Activated gamma-delta T cell (primary cell): Measurements from ENCODE around the gene GNAT1.

Experiments
- DNase-seq: peaks from one replicate; lab custom pipeline; 2025; lab: John Stamatoyannopoulos, UW
- total RNA-seq, 2 donors: gene quantifications; one replicate each; lab custom pipeline; 2026; lab: John Stamatoyannopoulos, UW

GNAT1 gene
- total RNA-seq = 0.04 to 0.05 reads per million in 2 donors

DNA sequence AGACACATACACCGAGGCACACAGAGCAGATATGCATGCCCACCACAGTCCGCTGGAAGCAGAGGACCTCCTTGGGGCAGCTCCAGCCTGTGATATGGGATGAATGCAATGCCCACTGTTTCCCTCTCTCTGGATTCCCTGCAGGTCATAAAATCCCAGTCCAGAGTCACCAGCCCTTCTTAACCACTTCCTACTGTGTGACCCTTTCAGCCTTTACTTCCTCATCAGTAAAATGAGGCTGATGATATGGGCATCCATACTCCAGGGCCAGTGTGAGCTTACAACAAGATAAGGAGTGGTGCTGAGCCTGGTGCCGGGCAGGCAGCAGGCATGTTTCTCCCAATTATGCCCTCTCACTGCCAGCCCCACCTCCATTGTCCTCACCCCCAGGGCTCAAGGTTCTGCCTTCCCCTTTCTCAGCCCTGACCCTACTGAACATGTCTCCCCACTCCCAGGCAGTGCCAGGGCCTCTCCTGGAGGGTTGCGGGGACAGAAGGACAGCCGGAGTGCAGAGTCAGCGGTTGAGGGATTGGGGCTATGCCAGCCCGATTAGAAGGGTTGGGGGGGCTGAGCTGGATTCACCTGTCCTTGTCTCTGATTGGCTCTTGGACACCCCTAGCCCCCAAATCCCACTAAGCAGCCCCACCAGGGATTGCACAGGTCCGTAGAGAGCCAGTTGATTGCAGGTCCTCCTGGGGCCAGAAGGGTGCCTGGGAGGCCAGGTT, at the start of gene GNAT1:
Gene GNAT1, plus strand, starts transcription at position 675 of the 725 bp plus-strand sequence. CDS start 116 bp downstream, outside the sequence.
- no peak for DNase-seq

- no peak for DNase-seq
Observed at GRCh38 chr3:50146316-50146901, 45.0 kb upstream of the GNAT1 start.

DNA sequence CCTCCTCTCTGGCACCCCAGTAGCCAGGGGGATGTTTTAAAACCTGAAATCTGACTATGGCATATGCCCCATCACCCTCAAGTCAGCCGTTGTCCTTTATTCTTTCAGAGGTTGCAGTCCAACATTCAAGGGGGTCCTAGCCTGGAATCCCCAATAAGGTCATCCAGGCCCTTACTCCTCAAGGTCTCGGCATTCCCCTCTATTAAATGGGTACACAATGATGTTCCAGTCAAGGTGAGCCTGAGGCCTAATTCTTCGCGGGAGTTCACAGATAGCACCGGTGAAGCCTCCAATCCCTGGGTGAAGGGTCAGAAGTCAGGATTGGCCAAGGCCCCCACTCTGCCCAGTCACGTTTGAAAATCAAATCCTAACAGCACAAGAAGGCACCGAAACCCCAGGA, 44.4 kb upstream of the GNAT1 start:
- no peak for DNase-seq

- no peak for DNase-seq
Observed at GRCh38 chr3:50147447-50147846, 44.0 kb upstream of the GNAT1 start.

GRCh38 chr3:50147861-50148260, 43.5 kb upstream of the GNAT1 start:
- DNase-seq = no peak

DNA sequence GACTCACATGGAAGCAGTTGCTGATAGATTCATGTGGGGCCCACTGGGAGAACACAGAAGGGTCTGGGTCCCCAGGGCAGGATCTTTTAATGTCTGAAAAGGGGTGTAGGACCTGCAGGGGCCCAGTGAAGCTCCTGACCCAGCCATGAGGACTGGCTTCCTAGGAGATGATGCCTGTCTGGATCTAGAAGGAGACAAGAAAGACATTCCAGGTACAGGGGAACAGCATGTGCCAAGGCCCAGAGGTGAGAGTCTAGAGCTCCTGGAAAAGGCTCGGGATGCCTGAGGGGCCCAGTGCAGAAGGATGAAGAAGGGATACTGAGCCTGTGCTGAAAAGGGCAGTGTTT, 41.0 kb upstream of the GNAT1 start:
- DNase-seq = no peak

- no peak for DNase-seq
Observed at GRCh38 chr3:50150863-50151686, 40.3 kb upstream of the GNAT1 start.

- no peak for DNase-seq
Observed at GRCh38 chr3:50151728-50152127, 39.7 kb upstream of the GNAT1 start.

DNA sequence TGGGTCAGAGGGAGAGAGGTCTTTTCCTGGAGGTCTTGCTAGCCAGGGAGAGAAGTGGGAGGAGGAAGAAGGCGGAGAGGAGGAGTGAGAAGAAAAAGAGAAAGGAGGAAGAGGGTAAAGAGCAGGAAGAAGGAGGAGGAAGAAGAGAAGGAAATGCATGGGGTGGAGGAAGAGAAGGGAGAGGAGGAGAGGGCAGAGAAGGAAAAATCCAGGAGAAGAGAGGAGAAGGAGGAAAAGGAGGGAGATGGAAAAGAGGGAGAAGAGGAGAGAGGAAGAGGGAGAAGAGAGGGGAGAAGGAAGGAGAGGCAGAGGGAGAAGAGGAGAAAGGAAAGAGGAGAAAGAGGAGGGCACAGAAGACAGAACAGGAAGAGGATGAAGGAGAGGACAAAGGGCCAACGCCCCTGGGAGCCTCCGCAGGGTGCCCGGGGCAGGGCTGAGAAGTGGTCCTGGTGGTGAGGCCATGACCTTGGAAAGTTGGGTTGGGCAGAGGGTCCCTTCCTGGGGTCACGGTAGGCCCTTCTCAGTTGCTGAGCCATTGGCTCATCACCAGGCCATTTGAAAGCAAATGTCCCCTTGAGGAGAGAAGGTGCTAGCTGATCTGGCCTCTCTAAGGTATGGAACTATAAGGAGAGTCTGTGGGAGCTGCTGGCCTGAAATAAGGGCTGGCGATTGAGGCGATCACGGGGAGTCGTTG, 37.5 kb upstream of the GNAT1 start:
- DNase-seq = no peak

DNA sequence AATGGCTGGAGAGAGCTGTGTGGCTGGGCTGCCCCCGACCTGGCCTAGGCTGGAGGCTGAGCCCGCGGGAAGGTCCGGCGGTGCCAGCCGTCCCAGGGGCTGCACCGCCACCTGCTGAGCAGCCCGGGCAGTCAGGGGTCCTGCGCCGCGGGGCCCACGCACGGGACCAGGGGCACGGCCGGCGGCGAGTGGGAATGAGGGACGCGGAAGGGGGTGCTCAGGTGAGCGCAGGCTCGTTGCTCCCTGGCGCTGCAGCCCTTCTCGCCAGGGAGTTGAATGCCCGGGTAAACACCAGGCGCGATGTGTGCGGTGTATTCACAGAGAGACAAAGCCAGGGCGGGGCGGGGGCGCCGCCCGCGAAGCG, 37.0 kb upstream of the GNAT1 start:
- no peak for DNase-seq

DNA sequence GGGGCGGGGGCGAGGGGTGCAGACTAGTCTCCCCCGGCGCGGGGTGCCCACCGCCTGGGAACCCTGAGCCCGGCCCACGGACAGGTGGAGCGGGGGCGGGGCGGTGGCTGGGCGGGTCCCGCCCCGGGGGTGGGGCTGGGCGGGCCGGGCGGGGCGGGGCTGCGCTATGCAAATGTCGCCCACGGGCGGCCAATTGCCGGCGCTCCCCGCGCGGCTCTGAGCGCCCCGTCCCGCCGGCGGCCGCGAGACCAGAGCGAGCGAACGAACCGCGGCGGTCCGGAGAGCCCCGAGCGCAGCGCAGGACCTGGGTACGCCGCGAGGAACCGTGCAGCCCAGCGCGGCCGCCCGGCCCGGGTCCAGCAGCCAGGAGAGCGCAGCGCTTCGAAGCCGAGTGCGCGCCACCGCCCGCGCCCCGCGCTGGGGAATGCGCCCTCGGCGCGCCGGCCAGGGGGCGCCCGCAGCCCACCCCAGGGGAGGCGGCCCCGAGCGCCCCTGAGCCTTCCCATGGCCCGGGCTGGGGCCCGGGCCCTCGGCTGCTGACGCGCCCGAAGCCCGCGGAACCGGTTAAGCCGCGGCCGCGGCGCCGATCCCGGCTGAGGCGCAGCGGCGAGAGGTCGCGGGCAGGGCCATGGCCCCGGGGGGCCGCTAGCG, 36.4 kb upstream of the GNAT1 start, which contains the start of gene SEMA3F:
Gene SEMA3F, plus strand, starts transcription at position 485 of the 651 bp plus-strand sequence. CDS start 4,299 bp downstream, outside the sequence.
- DNase-seq = peak; percentile 56

GRCh38 chr3:50155491-50155878, 35.9 kb upstream of the GNAT1 start:
- no peak for DNase-seq

DNA sequence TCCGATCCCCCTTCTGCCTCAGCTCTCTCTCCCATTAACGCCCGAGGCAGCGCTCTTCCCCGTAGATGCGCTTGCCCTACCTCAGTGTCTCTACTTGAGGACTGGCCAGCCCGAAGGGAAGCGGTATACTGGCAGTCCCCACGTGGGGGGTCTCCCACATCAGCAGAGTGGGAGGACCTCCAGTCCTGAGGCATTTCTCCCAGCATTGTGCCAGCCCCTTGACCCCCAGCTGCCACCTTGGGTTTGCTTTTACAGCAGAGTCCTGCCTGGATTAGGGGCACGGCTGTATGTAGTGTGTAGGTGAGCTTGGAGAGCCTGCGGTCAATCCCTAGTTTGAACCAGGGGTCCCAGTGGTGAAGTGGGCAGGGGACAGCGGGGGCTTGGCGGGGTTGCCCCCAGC, 35.5 kb upstream of the GNAT1 start:
- no peak for DNase-seq

GRCh38 chr3:50156549-50157493, 34.6 kb upstream of the GNAT1 start:
- no peak for DNase-seq

- DNase-seq = no peak
Observed at GRCh38 chr3:50157827-50158529, 33.4 kb upstream of the GNAT1 start.

- DNase-seq = no peak
Observed at GRCh38 chr3:50158530-50159146, 32.8 kb upstream of the GNAT1 start.

DNA sequence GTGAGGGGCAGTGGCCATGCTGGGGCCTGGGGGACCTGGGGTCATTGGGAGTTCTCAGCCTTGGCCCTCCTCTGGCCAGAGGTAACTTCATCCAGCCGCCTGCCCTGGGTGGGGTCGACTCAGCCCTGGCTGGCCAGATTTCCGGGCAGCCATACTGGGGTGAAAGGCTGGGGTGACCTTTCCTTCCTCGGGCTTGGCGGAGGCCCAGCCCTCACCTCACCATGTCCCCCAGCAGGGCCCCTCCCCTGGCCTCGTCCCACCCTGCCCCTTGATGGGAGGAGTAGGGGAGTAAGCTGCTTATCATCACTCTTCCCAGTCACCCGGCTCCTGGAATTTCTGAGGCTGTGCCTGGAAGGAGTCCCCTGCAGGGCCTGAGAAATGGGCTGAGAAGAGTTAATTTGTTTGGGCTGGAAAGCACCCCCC, 30.8 kb upstream of the GNAT1 start:
- no peak for DNase-seq

GRCh38 chr3:50161320-50161719, 30.1 kb upstream of the GNAT1 start:
- DNase-seq = no peak
